DND-41 (cell line): Measurements from ENCODE around the gene DDIAS.
"Not testable (repeated sequence)": the region's sequence is repeated elsewhere in the genome, so short reads cannot be mapped to it uniquely, and the experiment has no call there.

Source experiments
- ATAC-seq: fragments of 200-7000 bp; cut with Tn5 transposase; 3 replicates; pipeline ENCODE4 v1.9.1; 2021; ENCODE audit warnings: low read depth; ENCODE audit not compliant: insufficient read depth
- DNase-seq: peaks from one replicate; pipeline ENCODE4 v3.0.0-alpha.2; 2020
- H2AFZ ChIP-seq: 2 replicates; pipeline ENCODE4 v1.6.0; 2012; ENCODE audit warnings: low read depth, low read length
- H3K27ac ChIP-seq: 2 replicates; pipeline ENCODE4 v1.5.1; 2012; ENCODE audit warnings: low read length, inconsistent platforms
- H3K27me3 ChIP-seq: fragments of 200-600 bp; sonication (generic); 2 replicates; pipeline ENCODE4 v1.6.0; 2012; ENCODE audit warnings: low read length, mild to moderate bottlenecking, inconsistent platforms; ENCODE audit not compliant: insufficient read depth, poor library complexity
- H3K36me3 ChIP-seq: 2 replicates; pipeline ENCODE4 v1.5.1; 2012; ENCODE audit warnings: low read length, inconsistent platforms; ENCODE audit not compliant: insufficient read depth
- H3K4me1 ChIP-seq: 2 replicates; pipeline ENCODE4 v1.5.1; 2012; ENCODE audit warnings: mild to moderate bottlenecking, low read length; ENCODE audit not compliant: insufficient read depth
- H3K4me2 ChIP-seq: 2 replicates; pipeline ENCODE4 v1.6.0; 2012; ENCODE audit warnings: mild to moderate bottlenecking, moderate library complexity, low read length, inconsistent platforms; ENCODE audit not compliant: insufficient read depth
- H3K4me3 ChIP-seq, 2 experiments: fragments of 200-600 bp in 1 of 2; shearing (Covaris generic) in 1 of 2; 2 replicates each; pipeline ENCODE4 v1.5.1; 2012 to 2016; ENCODE audit warnings: inconsistent platforms in 2 of 2, low read length in 2 of 2, mild to moderate bottlenecking in 2 of 2, low read depth in 1 of 2, moderate library complexity in 1 of 2
- H3K79me2 ChIP-seq: 2 replicates; pipeline ENCODE4 v1.6.0; 2012; ENCODE audit warnings: low read length, inconsistent platforms; ENCODE audit not compliant: insufficient read depth
- H3K9ac ChIP-seq: 2 replicates; pipeline ENCODE4 v1.6.0; 2012; ENCODE audit warnings: low read depth, mild to moderate bottlenecking, inconsistent platforms, low read length, moderate library complexity
- H3K9me3 ChIP-seq: 2 replicates; pipeline ENCODE4 v1.5.1; 2012; ENCODE audit warnings: low read length, moderate library complexity, mild to moderate bottlenecking, inconsistent platforms; ENCODE audit not compliant: insufficient read depth, severe bottlenecking
- H4K20me1 ChIP-seq: 2 replicates; pipeline ENCODE4 v1.6.0; 2012; ENCODE audit warnings: low read length; ENCODE audit not compliant: insufficient read depth
- CTCF ChIP-seq: IDR thresholded peaks from 2 replicates; pipeline ENCODE4 v1.5.1; 2012; ENCODE audit warnings: borderline replicate concordance, low read length, moderate library complexity, mild to moderate bottlenecking; ENCODE audit not compliant: poor library complexity, severe bottlenecking; ENCODE audit errors: extremely low read depth
- EZH2 ChIP-seq: IDR thresholded peaks from 3 replicates; pipeline ENCODE4 v1.6.1; 2012; ENCODE audit warnings: borderline replicate concordance, low read depth, mild to moderate bottlenecking, moderate library complexity, low read length, inconsistent platforms; ENCODE audit not compliant: severe bottlenecking

The DDIAS gene

GRCh38 chr11:82901165-82901921 is at the start of gene DDIAS:
Gene DDIAS (plus strand): TSS chr11:82901736. CDS start chr11:82914739, 13,003 bp downstream.
- no peaks in the 10 kb centered on the region for H3K36me3 ChIP-seq
- ATAC-seq (no peak), DNase-seq (no peak)
- H3K4me1 ChIP-seq: no peaks in the 10 kb centered on the region
- no peaks in the 10 kb centered on the region for H3K79me2 ChIP-seq
- H3K9me3 ChIP-seq: no peaks in the 10 kb centered on the region
- TF ChIP-seq EZH2: no peak
- no peak for TF ChIP-seq CTCF
- H3K9ac ChIP-seq: no peak within 1 kb of the TSS
- no peak within 1 kb of the TSS for H3K4me3 ChIP-seq
- H3K27ac ChIP-seq: no peak within 1 kb of the TSS
- no peak within 1 kb of the TSS for H3K4me2 ChIP-seq
- no peaks in the 10 kb centered on the region for H3K27me3 ChIP-seq
- H2AFZ ChIP-seq: no peak within 1 kb of the TSS
- H4K20me1 ChIP-seq: no peaks in the 10 kb centered on the region

GRCh38 chr11:82854242-82854641 is 47.3 kb upstream of the DDIAS start:
- Histone ChIP-seq H4K20me1 (no peaks in the 10 kb centered on the region), H3K79me2 (no peaks in the 10 kb centered on the region), H3K4me1 (no peaks in the 10 kb centered on the region), H3K9ac (no peak overlapping the region), H3K4me3 (no peak overlapping the region), H2AFZ (no peak overlapping the region), H3K36me3 (no peaks in the 10 kb centered on the region), H3K4me2 (no peak overlapping the region), H3K27me3 (peaks cover 3% of the 10 kb centered on the region), H3K9me3 (no peaks in the 10 kb centered on the region), H3K27ac (no peak overlapping the region)
- TF ChIP-seq EZH2: no peak
- no peak for TF ChIP-seq CTCF
- ATAC-seq: no peak
- no peak for DNase-seq

GRCh38 chr11:82854916-82855315 is 46.6 kb upstream of the DDIAS start:
- H4K20me1 ChIP-seq, H3K4me1 ChIP-seq, H3K4me3 ChIP-seq, H3K36me3 ChIP-seq, H3K27me3 ChIP-seq, DNase-seq, H3K27ac ChIP-seq, ATAC-seq, H3K4me2 ChIP-seq, H3K9me3 ChIP-seq, H2AFZ ChIP-seq, H3K9ac ChIP-seq, H3K79me2 ChIP-seq: not testable (repeated sequence)

- H3K4me1 ChIP-seq: no peaks in the 10 kb centered on the region
- no peak overlapping the region for H3K4me2 ChIP-seq
- H3K36me3 ChIP-seq: no peaks in the 10 kb centered on the region
- ATAC-seq (no peak), DNase-seq (no peak)
- H3K79me2 ChIP-seq: no peaks in the 10 kb centered on the region
- H3K9ac ChIP-seq: no peak overlapping the region
- no peaks in the 10 kb centered on the region for H3K27me3 ChIP-seq
- H3K27ac ChIP-seq: no peak overlapping the region
- H3K4me3 ChIP-seq: no peak overlapping the region
- TF ChIP-seq EZH2 (no peak), CTCF (no peak)
- no peaks in the 10 kb centered on the region for H3K9me3 ChIP-seq
- H4K20me1 ChIP-seq: no peaks in the 10 kb centered on the region
- H2AFZ ChIP-seq: no peak overlapping the region
These were observed 45.9 kb upstream of the DDIAS start for GRCh38 chr11:82855616-82856015.
